BLaER1 (cell line): ENCODE data around the gene CUTC.

Experiments
- H3K27ac ChIP-seq: shearing (Covaris generic); formaldehyde crosslinking; 2 replicates; pipeline ENCODE4 v1.8.1; 2022
- H3K27me3 ChIP-seq: shearing (Covaris generic); formaldehyde crosslinking; 2 replicates; pipeline ENCODE4 v1.8.1; 2022
- H3K36me3 ChIP-seq: shearing (Covaris generic); formaldehyde crosslinking; 2 replicates; pipeline ENCODE4 v1.8.1; 2022
- H3K4me1 ChIP-seq: shearing (Covaris generic); formaldehyde crosslinking; 2 replicates; pipeline ENCODE4 v1.8.1; 2022
- H3K4me2 ChIP-seq: shearing (Covaris generic); formaldehyde crosslinking; 2 replicates; pipeline ENCODE4 v1.8.1; 2022
- H3K4me3 ChIP-seq: shearing (Covaris generic); formaldehyde crosslinking; 2 replicates; pipeline ENCODE4 v1.8.1; 2022
- H3K9ac ChIP-seq: shearing (Covaris generic); formaldehyde crosslinking; 2 replicates; pipeline ENCODE4 v1.8.1; 2022
- H3K9me3 ChIP-seq: shearing (Covaris generic); formaldehyde crosslinking; 2 replicates; pipeline ENCODE4 v1.8.1; 2022
- H4K20me1 ChIP-seq: shearing (Covaris generic); formaldehyde crosslinking; 2 replicates; pipeline ENCODE4 v1.8.1; 2022
- Cebpa-rat ChIP-seq: shearing (Covaris generic); IDR thresholded peaks from 2 replicates; pipeline ENCODE4 v1.8.1; 2022

The CUTC gene

GRCh38 chr10:99732033-99732842 is at the start of gene CUTC, which contains the start of gene COX15:
Gene CUTC (plus strand): TSS chr10:99732234. CDS start chr10:99732349, 115 bp downstream.
Gene COX15 (minus strand): TSS chr10:99732127. CDS start chr10:99732049, 78 bp downstream.
- Histone ChIP-seq H4K20me1 (peaks cover 8% of the 10 kb centered on the region; the same call in 1 of the 2 replicates), H3K27ac (peak within 1 kb of the TSS; percentile 85), H3K27me3 (no peaks in the 10 kb centered on the region), H3K4me1 (peaks cover 24% of the 10 kb centered on the region), H3K9ac (peak within 1 kb of the TSS; percentile 86), H3K4me3 (peak within 1 kb of the TSS; percentile 79), H3K9me3 (no peaks in the 10 kb centered on the region), H3K36me3 (peaks cover 42% of the 10 kb centered on the region), H3K4me2 (peak within 1 kb of the TSS; percentile 83)
- TF ChIP-seq Cebpa-rat = no peak

GRCh38 chr10:99682752-99683151 is 49.3 kb upstream of the CUTC start:
- no peak overlapping the region for H3K4me2 ChIP-seq
- TF ChIP-seq Cebpa-rat = no peak
- H4K20me1 ChIP-seq = no peaks in the 10 kb centered on the region

GRCh38 chr10:99685597-99685967 is 46.5 kb upstream of the CUTC start:
- Histone ChIP-seq H3K4me2 (peak overlapping the region; percentile 43), H3K4me1 (peaks cover 10% of the 10 kb centered on the region), H4K20me1 (no peaks in the 10 kb centered on the region), H3K9me3 (no peaks in the 10 kb centered on the region), H3K27me3 (no peaks in the 10 kb centered on the region), H3K27ac (no peak overlapping the region), H3K36me3 (no peaks in the 10 kb centered on the region), H3K4me3 (no peak overlapping the region), H3K9ac (no peak overlapping the region)
- TF ChIP-seq Cebpa-rat = no peak

More at GRCh38 chr10:99682752-99683151, 49.3 kb upstream of the CUTC start:
- Histone ChIP-seq H3K27ac (no peak overlapping the region), H3K4me1 (peaks cover 10% of the 10 kb centered on the region), H3K9me3 (no peaks in the 10 kb centered on the region), H3K27me3 (no peaks in the 10 kb centered on the region), H3K36me3 (no peaks in the 10 kb centered on the region), H3K9ac (no peak overlapping the region), H3K4me3 (no peak overlapping the region)

GRCh38 chr10:99689461-99689860 is 42.6 kb upstream of the CUTC start:
- no peaks in the 10 kb centered on the region for H4K20me1 ChIP-seq
- H3K4me3 ChIP-seq = no peak overlapping the region
- no peaks in the 10 kb centered on the region for H3K9me3 ChIP-seq
- peaks cover 10% of the 10 kb centered on the region for H3K4me1 ChIP-seq
- H3K9ac ChIP-seq = no peak overlapping the region
- no peak overlapping the region for H3K27ac ChIP-seq
- H3K36me3 ChIP-seq = no peaks in the 10 kb centered on the region
- no peak for TF ChIP-seq Cebpa-rat
- no peaks in the 10 kb centered on the region for H3K27me3 ChIP-seq
- H3K4me2 ChIP-seq = no peak overlapping the region

GRCh38 chr10:99693933-99694583 is 38.0 kb upstream of the CUTC start:
- no peaks in the 10 kb centered on the region for H4K20me1 ChIP-seq
- no peak overlapping the region for H3K9ac ChIP-seq
- no peaks in the 10 kb centered on the region for H3K9me3 ChIP-seq
- no peak overlapping the region for H3K4me2 ChIP-seq
- no peak overlapping the region for H3K4me3 ChIP-seq
- no peak overlapping the region for H3K27ac ChIP-seq
- no peak for TF ChIP-seq Cebpa-rat
- H3K27me3 ChIP-seq = no peaks in the 10 kb centered on the region
- H3K4me1 ChIP-seq = no peaks in the 10 kb centered on the region
- H3K36me3 ChIP-seq = no peaks in the 10 kb centered on the region

- Histone ChIP-seq H3K9ac (no peak overlapping the region), H4K20me1 (no peaks in the 10 kb centered on the region), H3K27me3 (no peaks in the 10 kb centered on the region), H3K9me3 (no peaks in the 10 kb centered on the region), H3K36me3 (no peaks in the 10 kb centered on the region), H3K4me2 (no peak overlapping the region), H3K27ac (no peak overlapping the region), H3K4me1 (no peaks in the 10 kb centered on the region), H3K4me3 (no peak overlapping the region)
- TF ChIP-seq Cebpa-rat = no peak
These were observed 36.3 kb upstream of the CUTC start for GRCh38 chr10:99695761-99696160.

GRCh38 chr10:99698504-99699080 is 33.4 kb upstream of the CUTC start:
- no peaks in the 10 kb centered on the region for H3K27me3 ChIP-seq
- no peak for TF ChIP-seq Cebpa-rat
- H3K9ac ChIP-seq = no peak overlapping the region
- no peak overlapping the region for H3K4me2 ChIP-seq
- no peaks in the 10 kb centered on the region for H3K36me3 ChIP-seq
- H3K27ac ChIP-seq = no peak overlapping the region
- no peaks in the 10 kb centered on the region for H3K9me3 ChIP-seq
- H3K4me3 ChIP-seq = no peak overlapping the region
- H4K20me1 ChIP-seq = no peaks in the 10 kb centered on the region
- no peaks in the 10 kb centered on the region for H3K4me1 ChIP-seq

- Histone ChIP-seq H3K27ac (no peak overlapping the region), H3K4me1 (no peaks in the 10 kb centered on the region), H3K4me3 (no peak overlapping the region), H3K9ac (no peak overlapping the region), H3K4me2 (no peak overlapping the region), H3K36me3 (no peaks in the 10 kb centered on the region), H3K27me3 (no peaks in the 10 kb centered on the region), H4K20me1 (no peaks in the 10 kb centered on the region), H3K9me3 (no peaks in the 10 kb centered on the region)
- no peak for TF ChIP-seq Cebpa-rat
These were observed 31.4 kb upstream of the CUTC start for GRCh38 chr10:99700649-99701048.

- no peaks in the 10 kb centered on the region for H3K27me3 ChIP-seq
- no peak for TF ChIP-seq Cebpa-rat
- peaks cover 22% of the 10 kb centered on the region for H3K36me3 ChIP-seq
- no peak overlapping the region for H3K27ac ChIP-seq
- no peak overlapping the region for H3K9ac ChIP-seq
- H4K20me1 ChIP-seq = no peaks in the 10 kb centered on the region
- no peak overlapping the region for H3K4me2 ChIP-seq
- no peaks in the 10 kb centered on the region for H3K4me1 ChIP-seq
- no peak overlapping the region for H3K4me3 ChIP-seq
- H3K9me3 ChIP-seq = no peaks in the 10 kb centered on the region
These were observed 23.5 kb upstream of the CUTC start for GRCh38 chr10:99708428-99709012.
